ENCODE data around the gene RACK1.

The RACK1 gene

DNA sequence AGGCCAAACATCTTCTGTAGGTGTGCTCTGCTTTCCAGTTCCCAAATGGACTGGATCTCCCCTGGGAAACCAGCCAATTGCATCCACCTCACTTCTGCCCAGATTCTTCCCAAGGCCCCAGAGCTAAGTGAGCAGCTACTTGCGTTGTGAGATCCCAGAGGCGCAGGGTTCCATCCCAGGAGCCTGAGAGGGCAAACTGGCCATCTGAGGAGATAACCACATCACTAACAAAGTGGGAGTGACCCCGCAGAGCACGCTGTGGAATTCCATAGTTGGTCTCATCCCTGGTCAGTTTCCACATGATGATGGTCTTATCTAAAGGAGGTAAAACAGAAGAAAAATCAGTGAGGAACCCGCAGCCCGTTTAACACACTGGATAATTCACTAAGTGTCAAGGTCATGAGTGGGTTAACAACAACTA lies 1.7 kb downstream of the RACK1 start:
- H3K27ac Mint-ChIP-seq: peak overlapping the region; percentile 100
- H3K4me1 Mint-ChIP-seq (ENCODE audit: low read depth): peaks cover 80% of the 10 kb centered on the region
- H3K9me3 Mint-ChIP-seq: no peaks in the 10 kb centered on the region
- no peaks in the 10 kb centered on the region for H3K27me3 Mint-ChIP-seq
- peak overlapping the region; percentile 98 for H3K4me3 Mint-ChIP-seq
- H3K36me3 Mint-ChIP-seq (ENCODE audit: low read depth): peaks cover 70% of the 10 kb centered on the region

DNA sequence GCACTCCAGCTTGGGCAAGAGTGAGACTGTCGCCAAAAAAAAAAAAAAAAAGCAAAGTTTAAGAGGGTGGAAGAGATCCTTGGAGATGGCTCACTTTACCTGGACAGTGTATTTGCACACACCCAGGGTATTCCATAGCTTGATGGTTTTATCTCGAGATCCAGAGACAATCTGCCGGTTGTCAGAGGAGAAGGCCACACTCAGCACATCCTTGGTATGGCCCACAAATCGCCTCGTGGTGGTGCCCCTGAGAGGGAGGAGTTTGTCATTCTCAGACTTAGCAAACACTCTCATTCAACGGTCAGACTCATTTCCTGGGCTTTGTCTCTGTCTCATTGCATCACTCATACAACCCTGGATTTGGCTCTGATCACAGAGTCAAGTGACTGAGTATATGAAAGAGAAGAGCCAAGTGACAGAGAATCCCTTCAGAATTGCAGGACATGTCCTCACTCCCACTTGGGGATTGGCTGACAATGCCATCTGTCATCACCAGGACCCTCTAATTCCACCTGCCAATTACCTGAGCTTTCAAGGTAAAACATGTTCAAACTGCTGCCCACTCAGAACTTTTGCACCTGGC lies 2.2 kb downstream of the RACK1 start:
- Mint-ChIP-seq H3K4me1 (ENCODE audit: low read depth) (peaks cover 85% of the 10 kb centered on the region), H3K36me3 (ENCODE audit: low read depth) (peaks cover 76% of the 10 kb centered on the region)

DNA sequence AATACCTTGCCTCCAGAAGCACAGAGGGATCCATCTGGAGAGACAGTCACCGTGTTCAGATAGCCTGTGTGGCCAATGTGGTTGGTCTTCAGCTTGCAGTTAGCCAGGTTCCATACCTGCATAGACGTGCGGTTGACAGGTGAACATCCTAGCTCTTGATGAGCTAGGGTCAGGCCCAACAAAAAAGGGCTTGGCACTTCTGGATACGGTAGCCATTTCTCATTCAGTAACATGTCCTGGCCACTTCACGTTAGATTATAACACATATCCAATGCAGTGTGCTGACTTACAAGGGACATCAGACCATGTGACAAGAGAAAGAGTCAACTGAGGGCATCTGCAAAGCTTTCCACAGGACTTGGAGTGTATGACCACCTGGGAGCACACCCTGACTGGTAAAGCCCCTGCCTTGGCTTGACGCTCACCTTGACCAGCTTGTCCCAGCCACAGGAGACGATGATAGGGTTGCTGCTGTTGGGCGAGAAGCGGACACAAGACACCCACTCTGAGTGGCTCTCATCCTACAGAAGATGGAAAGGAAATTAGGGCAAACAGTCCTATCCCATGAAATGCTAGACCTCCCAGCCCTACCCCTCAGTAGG lies 4.5 kb downstream of the RACK1 start:
- Mint-ChIP-seq H3K36me3 (ENCODE audit: low read depth) (peaks cover 95% of the 10 kb centered on the region), H3K4me3 (peak overlapping the region; percentile 70), H3K27me3 (no peaks in the 10 kb centered on the region)

More for the DNA sequence above, 2.2 kb downstream of the RACK1 start:
- Mint-ChIP-seq H3K4me3 (peak overlapping the region; percentile 98), H3K9me3 (no peaks in the 10 kb centered on the region), H3K27ac (peak overlapping the region; percentile 100), H3K27me3 (no peaks in the 10 kb centered on the region)

DNA sequence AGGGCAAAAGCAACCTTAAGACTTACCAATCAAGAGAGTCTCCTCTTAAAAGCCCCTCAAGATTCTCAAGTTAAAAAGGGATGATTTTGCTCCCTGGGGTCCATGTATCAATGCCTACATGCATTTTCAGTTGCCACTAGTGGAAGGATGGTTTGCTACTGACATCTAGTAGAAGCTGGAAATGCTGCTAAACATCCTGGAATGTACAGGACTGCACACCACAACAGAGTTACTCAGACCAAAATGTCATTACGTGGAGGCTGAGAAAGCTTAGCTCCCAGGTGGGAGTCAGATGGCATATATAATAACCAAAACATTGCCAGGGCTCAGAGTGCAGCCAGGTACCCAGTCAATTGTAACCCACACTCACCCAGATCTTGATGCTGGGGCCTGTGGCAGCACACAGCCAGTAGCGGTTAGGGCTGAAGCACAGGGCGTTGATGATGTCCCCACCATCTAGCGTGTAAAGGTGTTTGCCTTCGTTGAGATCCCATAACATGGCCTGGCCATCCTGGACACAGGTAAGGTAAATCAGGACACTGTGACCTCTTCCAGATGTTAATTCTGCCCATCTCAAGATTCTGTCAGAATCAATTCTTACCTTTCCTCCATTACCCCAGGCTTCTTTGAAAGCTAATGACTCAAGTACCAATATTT lies 5.8 kb downstream of the RACK1 start:
- Mint-ChIP-seq H3K4me3 (peak overlapping the region; percentile 59), H3K36me3 (ENCODE audit: low read depth) (peaks cover 82% of the 10 kb centered on the region), H3K4me1 (ENCODE audit: low read depth) (peaks cover 61% of the 10 kb centered on the region), H3K27me3 (no peaks in the 10 kb centered on the region), H3K27ac (peak overlapping the region; percentile 83), H3K9me3 (no peaks in the 10 kb centered on the region)

More for the DNA sequence above, 4.5 kb downstream of the RACK1 start:
- Mint-ChIP-seq H3K4me1 (ENCODE audit: low read depth) (peaks cover 68% of the 10 kb centered on the region), H3K9me3 (no peaks in the 10 kb centered on the region), H3K27ac (peak overlapping the region; percentile 89)

DNA sequence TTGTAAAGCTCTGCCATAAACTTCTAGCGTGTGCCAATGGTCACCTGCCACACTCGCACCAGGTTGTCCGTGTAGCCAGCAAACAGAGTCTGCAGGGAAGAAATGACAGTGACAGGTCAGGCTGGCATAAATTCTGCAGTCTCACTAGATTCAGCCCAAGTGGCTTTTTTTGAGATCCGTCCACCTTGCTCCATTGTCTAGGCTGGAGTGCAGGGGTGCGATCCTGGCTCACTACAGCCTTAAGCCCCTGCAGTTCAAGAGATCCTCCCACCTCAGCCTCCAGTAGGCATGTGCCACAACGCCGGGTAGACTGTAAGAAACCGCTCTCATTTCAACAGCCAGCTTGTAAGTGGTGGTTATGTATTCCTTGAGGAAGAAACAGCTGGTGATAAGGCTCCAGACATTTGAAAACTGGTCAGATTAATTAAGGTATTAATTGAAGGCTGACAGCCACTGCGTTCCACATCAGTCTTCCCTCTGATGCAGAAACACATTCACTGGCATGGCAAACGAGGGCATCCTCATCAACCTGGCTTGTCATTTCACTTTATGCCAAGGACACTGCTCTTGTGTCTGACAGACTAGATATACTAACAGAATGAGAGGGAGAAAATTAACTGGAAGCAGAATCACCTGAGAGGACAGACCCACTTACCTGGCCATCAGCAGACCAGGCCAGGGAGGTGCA lies 6.6 kb downstream of the RACK1 start:
- H3K27ac Mint-ChIP-seq: peak overlapping the region; percentile 80
- peak overlapping the region; percentile 32 for H3K4me3 Mint-ChIP-seq
- H3K4me1 Mint-ChIP-seq (ENCODE audit: low read depth): peaks cover 54% of the 10 kb centered on the region
- H3K36me3 Mint-ChIP-seq (ENCODE audit: low read depth): peaks cover 77% of the 10 kb centered on the region
- no peaks in the 10 kb centered on the region for H3K27me3 Mint-ChIP-seq
- no peaks in the 10 kb centered on the region for H3K9me3 Mint-ChIP-seq

DNA sequence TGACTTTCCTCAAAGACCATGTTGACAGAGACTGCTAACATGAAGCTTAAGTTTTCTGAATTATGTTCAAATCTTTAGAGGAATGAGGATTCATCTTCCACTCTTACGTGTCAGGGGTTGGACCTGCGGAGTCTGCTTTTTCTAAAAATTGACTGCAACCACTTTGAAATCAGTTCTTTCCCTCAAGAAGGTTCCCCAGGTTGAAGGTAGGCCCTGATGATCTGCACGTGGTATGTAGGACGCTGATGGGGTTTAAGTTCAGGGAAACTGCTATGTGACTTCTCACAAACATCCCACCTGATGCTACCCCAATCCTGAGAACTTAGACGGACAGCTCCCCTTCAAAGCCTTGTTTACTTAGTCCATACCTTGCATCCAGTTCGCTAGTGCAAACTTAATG lies 7.2 kb downstream of the RACK1 start:
- Mint-ChIP-seq H3K4me3 (no peak overlapping the region), H3K36me3 (ENCODE audit: low read depth) (peaks cover 75% of the 10 kb centered on the region), H3K9me3 (no peaks in the 10 kb centered on the region), H3K4me1 (ENCODE audit: low read depth) (peaks cover 47% of the 10 kb centered on the region), H3K27me3 (no peaks in the 10 kb centered on the region), H3K27ac (peak overlapping the region; percentile 80)

DNA sequence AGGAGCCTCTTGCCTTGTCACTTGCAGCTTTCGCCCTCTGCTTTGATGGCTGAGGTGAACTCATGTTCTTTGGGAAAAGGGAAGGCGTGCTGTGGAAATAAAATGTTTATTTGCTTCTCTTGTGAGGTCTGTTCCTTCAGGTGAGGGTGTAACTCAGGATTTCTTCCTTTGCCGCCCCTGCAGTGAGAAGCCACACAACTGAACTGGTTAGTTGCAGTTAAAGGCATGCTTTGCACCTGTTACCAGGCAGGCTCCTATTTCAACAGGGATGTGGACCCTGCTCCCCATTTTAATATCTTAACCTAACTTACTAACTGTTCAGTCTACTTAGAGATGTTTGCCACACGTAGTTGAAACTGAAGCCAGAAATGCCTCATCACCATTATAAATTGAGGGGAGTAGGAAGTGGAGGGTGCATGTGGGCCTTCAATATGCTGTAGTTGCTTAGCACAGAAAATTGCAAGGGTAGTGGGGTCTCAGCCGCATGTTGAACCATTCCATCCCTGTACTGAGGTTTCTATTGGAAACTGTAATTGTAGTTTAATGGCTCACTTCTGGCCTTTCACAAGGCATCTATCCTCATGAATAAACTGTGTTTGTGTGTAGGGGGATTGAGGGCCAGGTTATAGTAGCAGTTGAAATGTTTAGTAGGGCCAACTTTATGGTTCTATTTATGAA lies 7.9 kb downstream of the RACK1 start:
- H3K9me3 Mint-ChIP-seq: no peaks in the 10 kb centered on the region
- no peak overlapping the region for H3K4me3 Mint-ChIP-seq
- peak overlapping the region; percentile 80 for H3K27ac Mint-ChIP-seq
- H3K36me3 Mint-ChIP-seq (ENCODE audit: low read depth): peaks cover 74% of the 10 kb centered on the region
- no peaks in the 10 kb centered on the region for H3K27me3 Mint-ChIP-seq
- H3K4me1 Mint-ChIP-seq (ENCODE audit: low read depth): peaks cover 41% of the 10 kb centered on the region

DNA sequence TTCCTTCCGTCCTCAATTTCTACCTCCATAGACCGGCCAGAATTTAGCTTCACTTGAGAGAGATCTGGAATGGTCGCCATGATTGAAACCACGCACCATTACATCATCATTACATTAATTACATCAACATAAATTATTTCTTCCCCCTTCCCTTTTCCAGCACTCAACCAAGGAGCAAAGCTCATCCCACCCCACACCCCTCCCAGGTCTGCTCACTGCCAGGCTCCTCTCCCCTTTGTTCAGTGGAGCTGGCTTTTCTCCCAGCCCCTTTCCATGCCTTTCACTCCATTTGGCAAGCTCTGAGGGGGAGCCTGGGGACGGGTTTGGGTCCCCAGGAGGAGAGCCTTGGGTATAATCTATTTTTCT lies 8.4 kb downstream of the RACK1 start:
- peaks cover 40% of the 10 kb centered on the region for H3K4me1 Mint-ChIP-seq (ENCODE audit: low read depth)
- peaks cover 68% of the 10 kb centered on the region for H3K36me3 Mint-ChIP-seq (ENCODE audit: low read depth)
- peak overlapping the region; percentile 80 for H3K27ac Mint-ChIP-seq
- H3K9me3 Mint-ChIP-seq: no peaks in the 10 kb centered on the region
- no peak overlapping the region for H3K4me3 Mint-ChIP-seq
- H3K27me3 Mint-ChIP-seq: no peaks in the 10 kb centered on the region

DNA sequence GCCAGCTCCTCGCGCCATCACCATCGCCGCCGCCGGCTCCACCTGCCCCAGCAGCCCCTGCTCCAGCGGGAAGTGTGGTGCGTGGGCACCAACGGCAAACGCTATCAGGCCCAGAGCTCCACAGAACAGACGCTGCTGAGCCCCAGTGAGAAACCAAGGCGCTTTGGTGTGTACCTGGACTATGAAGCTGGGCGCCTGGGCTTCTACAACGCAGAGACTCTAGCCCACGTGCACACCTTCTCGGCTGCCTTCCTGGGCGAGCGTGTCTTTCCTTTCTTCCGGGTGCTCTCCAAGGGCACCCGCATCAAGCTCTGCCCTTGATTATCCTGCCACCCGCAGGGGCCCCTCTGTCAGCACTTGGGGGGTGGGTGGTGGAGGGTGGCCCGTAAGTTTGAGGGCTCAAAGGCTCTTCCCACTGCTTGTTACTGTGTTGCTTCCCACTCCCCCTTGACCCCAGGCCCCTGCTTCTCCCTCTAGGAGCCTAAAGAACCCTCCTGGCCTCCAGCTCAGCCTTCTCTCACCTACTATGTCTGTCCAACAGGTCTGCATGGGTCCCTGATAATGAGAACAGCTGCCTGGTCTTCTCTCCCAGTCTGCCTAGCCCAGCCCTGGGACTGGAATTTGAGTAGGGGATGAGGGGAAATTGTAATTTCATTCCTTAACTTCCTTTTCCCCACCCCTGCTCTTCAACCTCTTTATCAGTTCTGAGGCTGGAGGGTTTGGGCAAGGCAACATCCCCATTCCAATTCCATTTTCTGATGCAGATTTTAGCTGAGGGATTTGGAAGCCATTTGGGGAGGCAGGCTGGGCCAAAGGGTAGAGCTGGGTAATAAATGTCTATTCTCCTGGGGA lies 9.0 kb downstream of the RACK1 start:
- peaks cover 66% of the 10 kb centered on the region for H3K36me3 Mint-ChIP-seq (ENCODE audit: low read depth)
- H3K4me1 Mint-ChIP-seq (ENCODE audit: low read depth): peaks cover 37% of the 10 kb centered on the region
- no peaks in the 10 kb centered on the region for H3K9me3 Mint-ChIP-seq
- H3K27me3 Mint-ChIP-seq: no peaks in the 10 kb centered on the region
- peak overlapping the region; percentile 80 for H3K27ac Mint-ChIP-seq
- no peak overlapping the region for H3K4me3 Mint-ChIP-seq

DNA sequence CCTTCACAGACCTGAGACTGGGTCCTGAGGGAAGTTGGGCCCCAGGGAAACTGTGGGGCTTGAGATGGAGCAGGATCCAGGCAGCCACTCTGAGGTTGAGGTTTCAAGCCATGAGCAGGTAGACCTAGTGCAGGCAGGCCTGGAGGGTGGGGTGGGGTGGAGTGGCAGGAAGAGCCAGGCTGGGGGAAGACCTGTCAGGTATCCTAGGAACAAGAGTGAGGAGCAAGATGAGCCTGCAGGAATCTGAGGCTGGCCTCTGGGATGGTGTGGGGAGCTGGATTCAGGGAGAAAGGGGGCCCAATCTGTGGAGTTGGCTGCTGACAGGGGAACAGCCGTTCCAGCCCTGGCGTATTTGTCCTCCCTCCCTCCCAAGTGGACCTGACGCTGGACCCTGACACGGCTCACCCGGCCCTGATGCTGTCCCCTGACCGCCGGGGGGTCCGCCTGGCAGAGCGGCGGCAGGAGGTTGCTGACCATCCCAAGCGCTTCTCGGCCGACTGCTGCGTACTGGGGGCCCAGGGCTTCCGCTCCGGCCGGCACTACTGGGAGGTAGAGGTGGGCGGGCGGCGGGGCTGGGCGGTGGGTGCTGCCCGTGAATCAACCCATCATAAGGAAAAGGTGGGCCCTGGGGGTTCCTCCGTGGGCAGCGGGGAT lies 9.8 kb downstream of the RACK1 start:
- peaks cover 37% of the 10 kb centered on the region for H3K4me1 Mint-ChIP-seq (ENCODE audit: low read depth)
- H3K36me3 Mint-ChIP-seq (ENCODE audit: low read depth): peaks cover 66% of the 10 kb centered on the region
- no peaks in the 10 kb centered on the region for H3K9me3 Mint-ChIP-seq
- H3K27ac Mint-ChIP-seq: peak overlapping the region; percentile 12
- no peak overlapping the region for H3K4me3 Mint-ChIP-seq
- no peaks in the 10 kb centered on the region for H3K27me3 Mint-ChIP-seq

DNA sequence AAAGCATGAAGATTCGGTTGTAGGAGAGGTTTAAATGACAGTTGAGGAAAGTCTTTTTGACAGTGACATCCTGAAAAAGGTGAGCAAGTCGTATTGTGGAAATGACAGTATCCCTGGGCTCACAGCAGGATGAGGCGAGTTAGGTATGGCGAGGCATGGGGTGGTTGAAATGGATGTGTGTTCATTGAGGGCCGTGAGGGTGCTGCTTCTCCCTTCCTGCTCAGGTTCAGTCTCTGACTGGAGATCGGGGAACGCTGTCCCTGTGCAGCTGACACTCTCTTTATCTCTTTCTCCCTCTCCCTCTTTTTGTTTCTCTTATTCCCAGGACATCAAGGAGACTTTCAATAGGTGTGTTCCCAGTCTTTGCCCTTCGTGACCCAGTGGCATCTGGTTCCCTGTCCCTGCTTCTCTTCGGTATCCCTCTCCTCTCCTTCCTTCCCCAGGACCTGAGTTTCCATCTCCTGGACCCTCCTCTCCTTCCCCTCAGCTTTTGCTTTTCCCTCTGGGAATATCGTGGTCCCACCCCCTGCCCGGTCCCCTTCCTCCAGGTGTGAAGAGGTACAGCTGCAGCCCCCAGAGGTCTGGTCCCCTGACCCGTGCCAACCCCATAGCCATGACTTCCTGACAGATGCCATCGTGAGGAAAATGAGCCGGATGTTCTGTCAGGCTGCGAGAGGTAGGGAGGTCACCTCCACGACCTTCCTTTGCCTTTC lies 10.5 kb downstream of the RACK1 start:
- Mint-ChIP-seq H3K27me3 (no peaks in the 10 kb centered on the region), H3K27ac (peak overlapping the region; percentile 12), H3K36me3 (ENCODE audit: low read depth) (peaks cover 60% of the 10 kb centered on the region), H3K4me3 (no peak overlapping the region), H3K9me3 (no peaks in the 10 kb centered on the region), H3K4me1 (ENCODE audit: low read depth) (peaks cover 33% of the 10 kb centered on the region)

DNA sequence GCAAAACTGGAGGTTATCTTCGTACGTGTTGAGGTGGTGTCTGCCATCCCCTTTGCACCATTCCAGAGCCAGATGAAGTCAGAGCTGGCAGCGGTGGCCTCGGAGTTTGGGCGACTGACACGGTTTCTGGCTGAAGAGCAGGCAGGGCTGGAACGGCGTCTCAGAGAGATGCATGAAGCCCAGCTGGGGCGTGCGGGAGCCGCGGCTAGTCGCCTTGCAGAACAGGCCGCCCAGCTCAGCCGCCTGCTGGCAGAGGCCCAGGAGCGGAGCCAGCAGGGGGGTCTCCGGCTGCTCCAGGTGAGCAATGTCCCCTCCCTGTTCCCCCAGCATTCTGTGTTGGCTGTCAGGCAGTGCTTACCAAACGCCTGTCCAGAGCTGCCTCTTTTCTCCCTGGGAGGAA lies 11.1 kb downstream of the RACK1 start:
- no peaks in the 10 kb centered on the region for H3K27me3 Mint-ChIP-seq

DNA sequence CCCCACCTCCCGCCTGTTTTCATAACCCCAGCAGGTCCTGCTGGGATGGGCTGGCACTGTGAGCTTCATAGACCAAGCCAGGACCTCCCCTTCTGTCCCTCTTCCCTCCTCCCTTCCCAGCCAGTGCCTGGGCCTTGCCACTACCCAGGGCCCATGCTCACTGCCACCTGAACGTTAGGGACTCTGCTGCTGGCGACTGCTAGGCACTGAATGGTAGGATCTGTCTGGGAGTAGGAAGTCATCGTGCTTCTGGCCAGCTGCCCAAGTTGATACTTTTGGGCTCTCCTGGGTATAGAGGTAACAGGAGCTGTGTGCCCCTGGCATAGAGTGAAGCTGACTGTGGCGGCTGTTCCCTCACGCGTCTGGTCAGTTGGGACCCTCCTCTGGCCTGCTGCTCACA lies 12.3 kb downstream of the RACK1 start:
- Mint-ChIP-seq H3K27me3 (no peaks in the 10 kb centered on the region), H3K27ac (no peak overlapping the region), H3K4me3 (no peak overlapping the region), H3K36me3 (ENCODE audit: low read depth) (peaks cover 48% of the 10 kb centered on the region), H3K4me1 (ENCODE audit: low read depth) (peaks cover 19% of the 10 kb centered on the region), H3K9me3 (no peaks in the 10 kb centered on the region)

More for the DNA sequence above, 11.1 kb downstream of the RACK1 start:
- H3K9me3 Mint-ChIP-seq: no peaks in the 10 kb centered on the region
- H3K36me3 Mint-ChIP-seq (ENCODE audit: low read depth): peaks cover 53% of the 10 kb centered on the region
- no peak overlapping the region for H3K4me3 Mint-ChIP-seq
- H3K27ac Mint-ChIP-seq: no peak overlapping the region
- H3K4me1 Mint-ChIP-seq (ENCODE audit: low read depth): peaks cover 28% of the 10 kb centered on the region

Measured in stimulated activated naive CD8-positive, alpha-beta T cell treated with anti-CD3 and anti-CD28 coated beads, Interleukin-15, Interleukin-2, amounts not matched to agents 100 ng/mL and 50 ng/mL, for 24 hours (primary cell).